Measurements from ENCODE around the gene WDR20. TPM values are rescaled to one million over a fixed set of nuclear protein-coding genes. Genes with fewer than 3 reads are reported as not detected.

Gene WDR20
- total and polyA plus RNA-seq, 2 of the 8 experiments (the other 6 are each of a cell fraction or from before 2014, with no cell fraction given): 11.2 to 26.7 TPM

- TF ChIP-seq, protein P1, sequence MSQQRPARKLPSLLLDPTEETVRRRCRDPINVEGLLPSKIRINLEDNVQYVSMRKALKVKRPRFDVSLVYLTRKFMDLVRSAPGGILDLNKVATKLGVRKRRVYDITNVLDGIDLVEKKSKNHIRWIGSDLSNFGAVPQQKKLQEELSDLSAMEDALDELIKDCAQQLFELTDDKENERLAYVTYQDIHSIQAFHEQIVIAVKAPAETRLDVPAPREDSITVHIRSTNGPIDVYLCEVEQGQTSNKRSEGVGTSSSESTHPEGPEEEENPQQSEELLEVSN (IDR thresholded peaks at IDR 0.05): no peak
- no peak for TF ChIP-seq POLR2A (IDR thresholded peaks at IDR 0.05; ENCODE audit: control extremely low read depth in 1 of 2, low read depth in 2 of 2, low read length in 2 of 2)
- TF ChIP-seq ZNF274 (IDR thresholded peaks at IDR 0.05; ENCODE audit: borderline replicate concordance, extremely low read depth, low read length): no peak
- no peak for TF ChIP-seq CTCF (IDR thresholded peaks at IDR 0.05; ENCODE audit: control extremely low read depth in 1 of 3, insufficient read depth in 1 of 3, low read depth in 1 of 3, low read length in 3 of 3)
Measured at GRCh38 chr14:102120888-102121287, 18.8 kb upstream of the WDR20 start (continued).
